Neural progenitor cell (in vitro differentiated cells): ENCODE data around the gene DIRAS1.

ENCODE experiments used
- CTCF ChIP-seq: fragments of 200-600 bp; sonication (generic); IDR thresholded peaks from 2 replicates; pipeline ENCODE4 v1.5.1; 2017; ENCODE audit warnings: antibody characterized with exemption, mild to moderate bottlenecking
- EZH2 ChIP-seq: fragments of 200-600 bp; sonication (generic); IDR thresholded peaks from 2 replicates; pipeline ENCODE4 v1.6.1; 2017; ENCODE audit warnings: antibody characterized with exemption, mild to moderate bottlenecking, moderate library complexity
- EZH2phosphoT487 ChIP-seq: fragments of 200-600 bp; sonication (generic); IDR thresholded peaks from 2 replicates; pipeline ENCODE4 v1.6.1; 2017; ENCODE audit warnings: antibody characterized with exemption

DNA sequence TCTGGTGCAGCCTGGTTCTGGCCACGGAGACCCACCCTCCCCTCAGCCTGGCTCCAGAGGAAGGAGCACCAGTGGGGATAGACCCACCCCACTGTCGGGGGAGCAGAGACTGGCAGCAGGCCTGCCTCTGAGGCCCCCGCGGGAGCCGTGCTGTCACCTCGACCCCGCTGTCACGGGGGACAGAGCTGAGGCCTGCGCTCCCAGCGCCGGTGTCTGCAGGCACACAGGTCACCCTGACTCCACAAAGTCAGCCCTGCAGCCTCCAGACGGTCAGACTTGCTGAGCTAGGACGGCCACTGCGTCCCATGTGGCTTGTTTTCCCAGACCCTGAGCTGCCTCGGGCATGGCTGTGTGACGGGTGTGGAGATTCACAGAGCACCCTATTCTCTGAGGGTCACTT is 51.0 kb downstream of the DIRAS1 start:
- TF ChIP-seq EZH2 (no peak), CTCF (no peak), EZH2phosphoT487 (no peak)
